Neutrophil (primary cell): ENCODE data around the gene CSGALNACT2.

Experiments used
- H3K27ac ChIP-seq: fragments of 200-600 bp; sonication (generic); 2 replicates; pipeline ENCODE4 v1.5.1; 2016; ENCODE audit warnings: mild to moderate bottlenecking, moderate library complexity
- H3K27me3 ChIP-seq: fragments of 200-600 bp; sonication (generic); 2 replicates; pipeline ENCODE4 v1.6.0; 2016; ENCODE audit warnings: mild to moderate bottlenecking
- H3K36me3 ChIP-seq: fragments of 200-600 bp; sonication (generic); 2 replicates; pipeline ENCODE4 v1.5.1; 2017
- H3K4me1 ChIP-seq, 2 experiments: fragments of 200-600 bp in 1 of 2; sonication (generic) in 1 of 2; 1 replicate in 1 of 2; 2 replicates in 1 of 2; pipeline versions ENCODE4 v1.5.1 to v1.6.1; 2013 to 2016; ENCODE audit warnings: low read depth in 1 of 2, low read length in 1 of 2, mild to moderate bottlenecking in 1 of 2, moderate library complexity in 1 of 2; ENCODE audit not compliant: control insufficient read depth in 1 of 2, insufficient read depth in 1 of 2
- H3K4me3 ChIP-seq, 2 experiments: fragments of 200-600 bp in 1 of 2; sonication (generic) in 1 of 2; 1 replicate in 1 of 2; 2 replicates in 1 of 2; pipeline ENCODE4 v1.5.1; 2013 to 2016; ENCODE audit warnings: low read depth in 1 of 2, low read length in 1 of 2, mild to moderate bottlenecking in 1 of 2, moderate library complexity in 1 of 2
- H3K9me3 ChIP-seq: fragments of 200-600 bp; sonication (generic); 2 replicates; pipeline ENCODE4 v1.5.1; 2016
- TF ChIP-seq, protein P1 (sequence below): fragments of 200-600 bp; sonication (generic); IDR thresholded peaks from 2 replicates; pipeline ENCODE4 v1.5.1; 2016; ENCODE audit warnings: antibody characterized with exemption

Gene CSGALNACT2

DNA sequence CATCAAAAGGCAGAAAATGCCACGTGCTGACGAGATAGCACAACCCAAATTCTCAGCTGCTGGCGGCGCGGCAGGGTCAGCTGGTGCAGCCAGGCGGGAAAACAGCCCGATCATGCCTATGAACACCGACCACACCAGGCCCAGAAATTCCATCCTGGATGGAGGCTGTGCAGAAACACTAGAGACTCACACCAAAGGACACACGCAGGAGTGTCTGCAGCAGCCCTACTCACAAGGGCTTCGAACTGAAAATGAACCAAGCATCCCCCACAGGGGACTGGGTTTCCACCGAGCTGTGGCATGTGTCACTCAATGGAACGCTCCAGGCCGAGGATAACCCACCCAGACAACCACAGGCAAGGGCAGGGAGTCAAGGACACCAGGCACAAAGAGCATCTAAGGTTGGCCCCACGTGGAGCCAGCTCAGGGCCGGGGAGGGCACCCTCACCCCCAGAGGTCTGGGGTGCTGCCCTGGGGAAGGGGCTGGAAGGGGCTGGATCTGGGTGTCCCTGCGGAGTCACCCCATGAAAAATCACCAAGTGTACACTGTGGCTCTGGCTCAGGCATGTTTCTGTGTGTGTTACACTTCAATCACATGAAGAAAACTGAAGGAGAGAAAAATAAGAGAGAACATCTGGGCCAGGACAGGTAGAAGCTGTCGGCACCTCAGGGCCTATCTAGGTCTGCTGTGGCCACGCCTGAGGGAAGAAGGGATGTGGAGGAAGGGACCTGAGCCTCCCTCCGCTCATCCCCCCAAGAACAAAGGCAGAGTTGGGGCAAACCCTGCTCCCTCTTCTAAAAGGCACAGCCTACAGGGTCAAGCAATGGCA, 95.6 kb downstream of the CSGALNACT2 start:
- Histone ChIP-seq H3K27me3 (peaks cover 39% of the 10 kb centered on the region), H3K9me3 (no peaks in the 10 kb centered on the region), H3K4me1 (peaks cover 0 to 11% of the 10 kb centered on the region in 2 experiments), H3K4me3 (no peak overlapping the region), H3K36me3 (no peaks in the 10 kb centered on the region), H3K27ac (no peak overlapping the region)
- TF ChIP-seq, protein P1, sequence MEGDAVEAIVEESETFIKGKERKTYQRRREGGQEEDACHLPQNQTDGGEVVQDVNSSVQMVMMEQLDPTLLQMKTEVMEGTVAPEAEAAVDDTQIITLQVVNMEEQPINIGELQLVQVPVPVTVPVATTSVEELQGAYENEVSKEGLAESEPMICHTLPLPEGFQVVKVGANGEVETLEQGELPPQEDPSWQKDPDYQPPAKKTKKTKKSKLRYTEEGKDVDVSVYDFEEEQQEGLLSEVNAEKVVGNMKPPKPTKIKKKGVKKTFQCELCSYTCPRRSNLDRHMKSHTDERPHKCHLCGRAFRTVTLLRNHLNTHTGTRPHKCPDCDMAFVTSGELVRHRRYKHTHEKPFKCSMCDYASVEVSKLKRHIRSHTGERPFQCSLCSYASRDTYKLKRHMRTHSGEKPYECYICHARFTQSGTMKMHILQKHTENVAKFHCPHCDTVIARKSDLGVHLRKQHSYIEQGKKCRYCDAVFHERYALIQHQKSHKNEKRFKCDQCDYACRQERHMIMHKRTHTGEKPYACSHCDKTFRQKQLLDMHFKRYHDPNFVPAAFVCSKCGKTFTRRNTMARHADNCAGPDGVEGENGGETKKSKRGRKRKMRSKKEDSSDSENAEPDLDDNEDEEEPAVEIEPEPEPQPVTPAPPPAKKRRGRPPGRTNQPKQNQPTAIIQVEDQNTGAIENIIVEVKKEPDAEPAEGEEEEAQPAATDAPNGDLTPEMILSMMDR: no peak

DNA sequence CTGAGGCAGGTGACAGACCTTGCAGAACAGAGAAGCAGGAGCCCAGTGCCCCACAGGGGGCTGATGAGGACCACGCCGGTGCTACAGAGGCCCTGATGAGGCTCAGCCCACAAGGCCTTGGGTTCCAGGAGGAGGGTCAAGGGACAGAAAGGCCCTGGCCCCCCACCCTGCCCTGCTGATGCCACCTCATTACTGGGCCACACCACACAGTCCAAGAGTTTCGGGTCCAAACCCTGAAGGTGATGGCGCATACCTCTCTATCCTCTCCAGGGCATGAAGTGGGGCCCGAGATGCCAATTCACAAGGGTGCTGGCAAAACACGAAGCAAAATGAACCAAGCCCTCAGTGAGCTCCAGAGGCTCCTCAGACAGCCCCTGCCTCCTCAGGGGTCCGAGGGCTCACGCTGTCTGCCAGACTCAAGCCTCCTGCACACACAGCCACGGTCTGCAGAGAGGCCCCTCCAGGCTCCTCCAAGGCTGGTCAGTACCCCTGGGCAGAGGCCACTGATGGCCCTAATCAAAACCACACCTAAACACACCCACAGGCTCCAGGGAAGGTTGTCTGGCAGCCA, 96.3 kb downstream of the CSGALNACT2 start:
- H3K36me3 ChIP-seq: no peaks in the 10 kb centered on the region
- TF ChIP-seq, protein P1: no peak
- no peak overlapping the region for H3K4me3 ChIP-seq
- H3K9me3 ChIP-seq: no peaks in the 10 kb centered on the region
- H3K4me1 ChIP-seq: peaks cover 0 to 4% of the 10 kb centered on the region in 2 experiments
- peaks cover 37% of the 10 kb centered on the region for H3K27me3 ChIP-seq
- H3K27ac ChIP-seq: no peak overlapping the region
